ACHN (cell line): Measurements from ENCODE around the gene MSL2.
A peak's percentile ranks its signal among the peaks of the same experiment; 100 is the strongest.
"Not testable (repeated sequence)": the region's sequence is repeated elsewhere in the genome, so short reads cannot be mapped to it uniquely, and the experiment has no call there.

Source experiments
- DNase-seq: peaks from one replicate; pipeline ENCODE4 v3.0.0-alpha.2; 2015
- in situ Hi-C: cut with HindIII; loops from 2 replicates; pipeline ENCODE4 v1.10.0; 2017; ENCODE audit warnings: low sequenced_read_pairs, low pct_ligation_motif_present, low pct_unique_long_range_greater_than_20kb

The MSL2 gene

DNA sequence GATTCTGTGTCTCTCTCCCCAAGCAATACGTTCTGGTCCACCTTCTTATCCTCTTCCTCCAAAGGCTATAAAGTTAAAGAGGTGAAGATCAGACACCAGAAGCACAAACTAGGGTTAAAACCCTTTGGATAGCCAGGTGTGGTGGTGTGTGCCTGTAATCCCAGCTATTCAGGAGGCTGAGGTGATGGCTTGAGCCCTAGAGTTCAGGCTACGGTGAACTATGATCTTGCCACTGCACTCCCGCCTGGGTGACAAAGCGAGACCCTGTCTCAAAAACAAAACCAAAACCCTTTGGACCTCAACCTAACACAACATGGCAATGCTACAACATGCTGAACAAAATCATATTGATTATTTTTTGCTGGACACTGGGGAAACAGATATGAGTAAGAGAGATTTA, 43.2 kb downstream of the MSL2 start:
- DNase-seq, result no peak
- in situ Hi-C loops, result no loop called here

- DNase-seq, result no peak
- in situ Hi-C loops, result no loop called here
These were observed 43.8 kb downstream of the MSL2 start for GRCh38 chr3:136152176-136152843.

- DNase-seq, result no peak
- in situ Hi-C loops, result no loop called here
These were observed 44.9 kb downstream of the MSL2 start for GRCh38 chr3:136151219-136151618.

GRCh38 chr3:136149667-136150066, 46.5 kb downstream of the MSL2 start:
- in situ Hi-C loops, result no loop called here
- DNase-seq, result peak; percentile 27

DNA sequence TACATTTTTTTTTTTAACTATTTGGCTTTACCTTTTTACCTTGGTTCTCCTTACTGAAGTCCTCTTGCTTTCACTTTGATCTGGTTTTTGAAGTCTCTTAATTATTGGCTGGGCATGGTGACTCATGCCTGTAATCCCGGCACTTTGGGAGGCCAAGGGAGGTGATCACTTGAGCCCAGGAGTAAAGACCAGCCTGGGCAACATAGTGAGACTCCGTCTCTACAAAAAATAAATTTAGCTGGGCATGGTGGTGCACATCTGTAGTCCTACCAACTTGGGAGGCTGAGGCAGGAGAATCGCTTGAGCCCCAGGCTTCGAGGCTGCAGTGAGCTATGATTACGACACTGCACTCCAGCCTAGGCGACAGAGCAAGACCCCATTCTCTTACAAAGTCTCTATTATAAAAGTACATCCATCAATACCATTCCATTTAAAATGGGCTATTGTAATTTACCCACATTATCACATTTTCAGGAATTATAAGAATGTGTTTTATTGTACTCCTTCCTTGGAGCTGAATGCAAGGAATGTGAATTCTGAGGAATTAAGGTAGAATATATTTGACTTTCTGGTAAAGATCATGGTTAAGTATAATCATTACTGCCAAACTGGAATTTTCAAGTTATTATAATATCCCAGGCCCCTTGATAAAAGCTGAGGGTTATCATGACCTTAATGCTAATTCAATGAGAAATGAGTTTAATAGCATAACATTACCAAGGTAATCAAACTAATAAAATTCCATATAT, 49.0 kb downstream of the MSL2 start:
- in situ Hi-C loops, result no loop called here
- DNase-seq, result peak; percentile 33

- in situ Hi-C loops, DNase-seq: not testable (repeated sequence)
These were observed 51.7 kb downstream of the MSL2 start for GRCh38 chr3:136144397-136144796.

GRCh38 chr3:136142592-136142991, 53.5 kb downstream of the MSL2 start:
- in situ Hi-C loops, result no loop called here
- DNase-seq, result peak; percentile 95

GRCh38 chr3:136141891-136142290, 54.2 kb downstream of the MSL2 start:
- in situ Hi-C loops, result no loop called here

GRCh38 chr3:136141291-136141785, 54.8 kb downstream of the MSL2 start:
- in situ Hi-C loops, result no loop called here

More at GRCh38 chr3:136141891-136142290, 54.2 kb downstream of the MSL2 start:
- no peak for DNase-seq

DNA sequence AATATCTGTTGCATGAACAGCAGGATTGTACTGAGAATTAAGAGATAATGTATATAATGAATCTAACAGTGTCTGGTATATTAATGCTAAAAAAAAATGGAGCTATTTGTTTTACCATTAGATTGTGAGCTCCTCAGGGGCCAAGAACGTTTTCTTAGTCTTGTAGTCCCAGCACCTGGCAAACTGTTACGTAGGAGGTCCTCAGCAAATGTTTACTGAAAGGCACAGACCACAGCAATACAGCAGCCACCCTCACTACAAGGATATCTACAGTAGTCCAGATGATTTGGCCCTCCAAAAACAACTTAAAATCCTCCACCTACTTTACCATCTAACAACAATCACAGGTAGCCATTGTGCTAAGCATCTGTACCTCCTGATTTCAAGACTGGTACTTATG, 59.7 kb downstream of the MSL2 start:
- in situ Hi-C loops, result no loop called here
- DNase-seq, result no peak

More at GRCh38 chr3:136141291-136141785, 54.8 kb downstream of the MSL2 start:
- DNase-seq, result no peak

- no peak for DNase-seq
These were observed 60.9 kb downstream of the MSL2 start for GRCh38 chr3:136135039-136135802.

DNA sequence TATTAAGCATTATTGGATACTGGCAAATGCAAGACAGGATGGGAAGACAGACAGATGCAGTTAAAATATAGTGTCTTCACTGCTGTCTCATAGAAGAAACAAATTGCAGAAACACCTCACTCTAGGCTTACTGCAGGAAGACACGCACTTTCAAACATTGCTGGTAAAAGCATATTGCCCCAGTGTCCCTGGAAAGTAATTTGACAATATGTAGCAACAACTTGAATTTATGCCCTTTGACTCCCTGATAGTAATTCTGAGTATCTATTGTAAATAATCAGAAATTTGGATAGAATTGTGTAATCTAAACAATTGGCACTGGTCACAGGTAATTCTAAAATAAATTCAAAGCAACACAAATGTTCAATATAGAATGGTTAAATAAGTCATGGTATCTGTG, 62.0 kb downstream of the MSL2 start:
- DNase-seq, result no peak
- in situ Hi-C loops, result no loop called here

More at GRCh38 chr3:136135039-136135802, 60.9 kb downstream of the MSL2 start:
- in situ Hi-C loops, result no loop called here

- in situ Hi-C loops, result not testable (repeated sequence)
These were observed 64.5 kb downstream of the MSL2 start for GRCh38 chr3:136131647-136132046.

DNA sequence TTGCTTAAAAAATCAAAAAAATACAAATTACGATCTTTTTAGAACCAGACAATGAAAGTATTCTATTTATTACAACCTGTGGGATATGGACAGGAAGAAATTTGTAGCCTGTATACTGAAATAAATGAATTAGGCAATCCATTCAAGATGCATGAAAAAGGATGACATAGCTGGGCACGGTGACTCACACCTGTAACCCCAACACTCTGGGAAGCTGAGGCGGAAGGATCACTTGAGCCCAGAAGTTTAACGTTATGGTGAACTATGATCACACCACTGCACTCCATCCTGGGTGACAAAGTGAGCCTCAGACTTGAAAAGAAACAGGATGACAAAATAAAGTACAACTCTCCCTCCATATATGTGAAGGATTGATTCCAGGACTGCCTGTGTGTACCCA, 74.1 kb downstream of the MSL2 start:
- in situ Hi-C loops, result no loop called here
- DNase-seq, result no peak

More at GRCh38 chr3:136131647-136132046, 64.5 kb downstream of the MSL2 start:
- DNase-seq, result not testable (repeated sequence)

GRCh38 chr3:136120373-136121348, 75.5 kb downstream of the MSL2 start:
- DNase-seq, result no peak
- in situ Hi-C loops, result no loop called here

- DNase-seq, in situ Hi-C loops: not testable (repeated sequence)
These were observed 76.4 kb downstream of the MSL2 start for GRCh38 chr3:136119783-136120182.

GRCh38 chr3:136119332-136119731, 76.8 kb downstream of the MSL2 start:
- DNase-seq, in situ Hi-C loops: not testable (repeated sequence)

DNA sequence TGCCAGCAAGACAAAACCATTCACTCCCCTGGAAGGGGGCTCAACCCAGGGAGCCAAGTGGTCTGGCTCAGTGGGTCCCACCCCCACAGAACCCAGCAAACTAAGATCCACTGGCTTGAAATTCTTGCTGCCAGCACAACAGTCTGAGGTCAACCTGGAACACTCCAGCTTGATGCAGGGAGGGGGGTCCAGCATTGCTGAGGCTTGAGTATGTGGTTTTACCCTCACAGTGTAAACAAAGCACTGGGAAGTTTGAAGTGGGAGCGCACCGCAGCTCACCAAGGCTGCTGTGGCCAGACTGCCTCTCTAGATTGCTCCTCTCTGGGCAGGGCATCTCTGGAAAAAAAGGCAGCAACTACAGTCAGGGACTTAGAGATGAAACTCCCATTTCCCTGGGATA, 81.7 kb downstream of the MSL2 start:
- no peak for DNase-seq
- in situ Hi-C loops, result no loop called here
